Measurements from ENCODE around the gene PAQR9. TPM values are rescaled to one million over a fixed set of nuclear protein-coding genes. Genes with fewer than 3 reads are reported as not detected.
A peak's percentile ranks its signal among the peaks of the same experiment; 100 is the strongest.

Gene PAQR9
- total RNA-seq, 1 donor from 2014 or later = 0.23 TPM

GRCh38 chr3:142998439-142998838, 35.0 kb upstream of the PAQR9 start:
- Histone ChIP-seq H3K4me2 (ENCODE audit: low read length) (no peak overlapping the region), H3K79me2 (ENCODE audit: insufficient read depth, low read length) (peaks cover 24% of the 10 kb centered on the region), H3K9me3 (ENCODE audit: insufficient read depth, low read depth, low read length) (no peaks in the 10 kb centered on the region), H3K4me3 (ENCODE audit: insufficient read depth, low read depth, low read length) (no peak overlapping the region), H3K4me1 (ENCODE audit: insufficient read depth, low read length) (peaks cover 11% of the 10 kb centered on the region), H2AFZ (ENCODE audit: low read depth, low read length) (no peak overlapping the region), H4K20me1 (ENCODE audit: insufficient read depth, low read length) (no peaks in the 10 kb centered on the region), H3K36me3 (ENCODE audit: insufficient read depth, low read length) (no peaks in the 10 kb centered on the region), H3K27me3 (ENCODE audit: insufficient read depth, low read length) (no peaks in the 10 kb centered on the region), H3K9ac (ENCODE audit: low read length) (no peak overlapping the region), H3K27ac (ENCODE audit: low read depth, low read length) (no peak overlapping the region)
- Mint-ChIP-seq H3K4me3 (ENCODE audit: unreplicated experiment) (no peak overlapping the region), H3K4me1 (ENCODE audit: low read depth, unreplicated experiment) (peaks cover 20% of the 10 kb centered on the region), H3K27me3 (ENCODE audit: low read depth, unreplicated experiment) (no peaks in the 10 kb centered on the region), H3K9me3 (ENCODE audit: unreplicated experiment) (no peaks in the 10 kb centered on the region), H3K36me3 (ENCODE audit: low read depth, unreplicated experiment) (no peaks in the 10 kb centered on the region), H3K27ac (ENCODE audit: unreplicated experiment) (no peak overlapping the region)
- DNase-seq (ENCODE audit: low read depth) (peak; percentile 60), FAIRE-seq (no peak)
- TF ChIP-seq CTCF (IDR thresholded peaks at IDR 0.05; ENCODE audit: insufficient read depth, low read depth, low read length) (no peak), EZH2 (IDR thresholded peaks at IDR 0.05; ENCODE audit: insufficient read depth, low read length) (no peak)

- no peaks in the 10 kb centered on the region for H3K27me3 ChIP-seq (ENCODE audit: insufficient read depth, low read length)
- Mint-ChIP-seq H3K4me3 (ENCODE audit: unreplicated experiment) (no peak overlapping the region), H3K4me1 (ENCODE audit: low read depth, unreplicated experiment) (peaks cover 17% of the 10 kb centered on the region), H3K36me3 (ENCODE audit: low read depth, unreplicated experiment) (no peaks in the 10 kb centered on the region), H3K9me3 (ENCODE audit: unreplicated experiment) (no peaks in the 10 kb centered on the region), H3K27me3 (ENCODE audit: low read depth, unreplicated experiment) (no peaks in the 10 kb centered on the region), H3K27ac (ENCODE audit: unreplicated experiment) (peak overlapping the region; percentile 4)
- H2AFZ ChIP-seq (ENCODE audit: low read depth, low read length) = no peak overlapping the region
- no peaks in the 10 kb centered on the region for H3K9me3 ChIP-seq (ENCODE audit: insufficient read depth, low read depth, low read length)
- H4K20me1 ChIP-seq (ENCODE audit: insufficient read depth, low read length) = no peaks in the 10 kb centered on the region
- H3K27ac ChIP-seq (ENCODE audit: low read depth, low read length) = no peak overlapping the region
- H3K4me2 ChIP-seq (ENCODE audit: low read length) = no peak overlapping the region
- FAIRE-seq = no peak
- no peak overlapping the region for H3K9ac ChIP-seq (ENCODE audit: low read length)
- no peak for TF ChIP-seq CTCF (IDR thresholded peaks at IDR 0.05; ENCODE audit: insufficient read depth, low read depth, low read length)
- TF ChIP-seq EZH2 (IDR thresholded peaks at IDR 0.05; ENCODE audit: insufficient read depth, low read length) = no peak
- peaks cover 13% of the 10 kb centered on the region for H3K79me2 ChIP-seq (ENCODE audit: insufficient read depth, low read length)
- peak; percentile 27 for DNase-seq (ENCODE audit: low read depth)
- H3K36me3 ChIP-seq (ENCODE audit: insufficient read depth, low read length) = no peaks in the 10 kb centered on the region
- H3K4me1 ChIP-seq (ENCODE audit: insufficient read depth, low read length) = peaks cover 11% of the 10 kb centered on the region
- no peak overlapping the region for H3K4me3 ChIP-seq (ENCODE audit: insufficient read depth, low read depth, low read length)
Observed at GRCh38 chr3:142997330-142997729, 33.9 kb upstream of the PAQR9 start.

GRCh38 chr3:142993958-142994442, 30.5 kb upstream of the PAQR9 start:
- DNase-seq (ENCODE audit: low read depth) = peak; percentile 36
- H3K4me3 ChIP-seq (ENCODE audit: insufficient read depth, low read depth, low read length) = no peak overlapping the region
- H3K4me1 ChIP-seq (ENCODE audit: insufficient read depth, low read length) = peaks cover 3% of the 10 kb centered on the region
- Mint-ChIP-seq H3K36me3 (ENCODE audit: low read depth, unreplicated experiment) (no peaks in the 10 kb centered on the region), H3K27ac (ENCODE audit: unreplicated experiment) (no peak overlapping the region), H3K4me3 (ENCODE audit: unreplicated experiment) (no peak overlapping the region), H3K27me3 (ENCODE audit: low read depth, unreplicated experiment) (no peaks in the 10 kb centered on the region), H3K9me3 (ENCODE audit: unreplicated experiment) (no peaks in the 10 kb centered on the region), H3K4me1 (ENCODE audit: low read depth, unreplicated experiment) (peaks cover 8% of the 10 kb centered on the region)
- H2AFZ ChIP-seq (ENCODE audit: low read depth, low read length) = no peak overlapping the region
- H3K36me3 ChIP-seq (ENCODE audit: insufficient read depth, low read length) = no peaks in the 10 kb centered on the region
- no peaks in the 10 kb centered on the region for H3K79me2 ChIP-seq (ENCODE audit: insufficient read depth, low read length)
- no peaks in the 10 kb centered on the region for H3K9me3 ChIP-seq (ENCODE audit: insufficient read depth, low read depth, low read length)
- no peak overlapping the region for H3K9ac ChIP-seq (ENCODE audit: low read length)
- no peaks in the 10 kb centered on the region for H3K27me3 ChIP-seq (ENCODE audit: insufficient read depth, low read length)
- no peaks in the 10 kb centered on the region for H4K20me1 ChIP-seq (ENCODE audit: insufficient read depth, low read length)
- TF ChIP-seq CTCF (IDR thresholded peaks at IDR 0.05; ENCODE audit: insufficient read depth, low read depth, low read length) (peak; percentile 75), EZH2 (IDR thresholded peaks at IDR 0.05; ENCODE audit: insufficient read depth, low read length) (no peak)
- H3K27ac ChIP-seq (ENCODE audit: low read depth, low read length) = no peak overlapping the region
- no peak for FAIRE-seq
- H3K4me2 ChIP-seq (ENCODE audit: low read length) = no peak overlapping the region
